ENCODE data around the gene AP1M2. TPM values are rescaled to one million over a fixed set of nuclear protein-coding genes. Genes with fewer than 3 reads are reported as not detected.
"Not testable (repeated sequence)": the region's sequence is repeated elsewhere in the genome, so short reads cannot be mapped to it uniquely, and the experiment has no call there.

AP1M2 gene
- polyA plus RNA-seq, 12 donors, result 0.31 to 6.6 (median 1.2) TPM; not detected in 5

DNA sequence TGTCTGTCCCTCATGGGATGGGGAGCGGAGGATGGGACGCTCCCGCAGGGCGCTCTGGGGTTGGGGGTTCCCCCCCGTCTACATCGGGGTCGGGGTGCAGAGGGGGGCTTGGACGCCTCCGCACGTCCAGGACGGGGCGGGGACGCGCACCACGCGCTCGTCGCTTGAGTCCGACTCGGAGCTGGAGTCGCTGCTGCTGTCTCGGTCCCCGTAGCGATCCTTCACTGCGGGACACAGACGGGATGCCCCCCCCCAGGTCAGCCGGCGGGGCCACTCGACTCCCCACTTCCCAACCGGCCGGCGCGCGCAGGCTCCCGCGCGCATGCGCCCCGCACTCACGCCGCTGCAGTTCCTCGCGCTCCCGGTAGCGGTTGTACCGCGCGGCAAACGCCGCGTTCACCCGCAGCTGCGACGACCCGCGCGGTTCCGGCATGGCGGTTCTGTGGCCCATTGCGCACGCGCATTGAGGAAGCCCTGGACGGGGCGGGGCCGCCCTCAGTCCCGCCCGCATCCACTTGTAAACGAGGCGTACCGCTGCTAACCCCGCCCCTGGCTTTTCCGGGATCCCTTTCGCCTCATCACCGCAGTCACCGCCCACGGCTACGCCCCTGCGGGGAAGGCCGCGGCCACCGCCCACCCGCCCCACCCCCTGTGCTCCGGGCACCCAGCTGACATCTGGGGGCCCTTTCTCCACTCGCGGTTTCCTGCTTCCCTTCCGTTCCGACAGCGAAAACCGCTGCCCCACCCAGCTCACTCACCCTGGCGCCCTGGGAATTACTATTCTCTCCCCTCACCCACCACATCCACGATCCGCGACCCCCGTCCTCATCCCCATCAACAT is 21.3 kb downstream of the AP1M2 start, which contains the start of gene KRI1:
Gene KRI1 (minus strand): TSS at position 444 of the 841 bp plus-strand sequence. CDS start 11 bp downstream, at position 433.
- DNase-seq, result peak; percentile 98

DNA sequence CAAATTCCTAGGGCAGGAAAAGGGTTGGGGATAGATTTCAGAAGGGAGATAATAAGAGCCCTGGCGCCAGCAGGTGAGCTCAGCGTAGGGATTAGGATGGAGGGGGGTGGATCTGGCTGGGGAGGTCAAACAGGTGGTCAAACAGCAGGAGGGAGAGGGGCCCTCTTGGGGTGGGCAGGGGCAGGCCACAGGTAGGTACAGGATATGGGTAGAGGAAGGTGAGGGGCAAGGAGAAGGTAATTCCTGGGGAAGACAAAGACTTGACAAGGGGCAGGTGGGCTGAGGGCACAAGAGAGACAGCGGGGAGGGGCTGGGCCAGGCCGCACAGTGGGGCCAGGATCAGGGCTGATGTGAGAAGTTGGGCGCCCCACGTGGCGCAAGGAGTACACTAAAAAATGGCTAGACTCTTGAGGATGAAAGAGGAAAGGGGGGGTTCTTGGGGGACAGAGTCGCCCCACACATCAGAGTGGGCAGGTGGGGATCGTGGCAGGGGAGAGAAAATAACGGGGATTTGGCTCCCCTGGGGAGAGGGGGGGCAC is 22.0 kb downstream of the AP1M2 start:
- DNase-seq, result no peak

DNA sequence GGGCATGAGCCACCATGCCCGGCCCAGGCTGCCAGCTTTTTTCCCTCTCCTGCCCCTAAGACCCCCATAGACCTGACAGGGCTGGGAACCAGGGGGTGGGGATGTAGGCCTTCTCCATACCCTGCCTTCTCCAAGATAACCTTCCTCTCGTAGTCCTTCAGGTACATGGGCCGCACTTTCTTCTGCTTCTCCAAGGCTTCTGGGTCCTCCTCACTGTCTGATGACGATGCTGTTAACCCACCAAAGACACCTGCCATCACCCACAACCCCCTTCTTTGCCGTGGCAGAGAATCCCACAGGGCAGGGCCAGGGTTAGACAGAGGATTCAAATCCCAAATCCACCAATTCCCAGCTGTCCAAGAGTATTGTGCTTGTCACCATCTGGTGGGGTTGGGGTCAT is 24.5 kb downstream of the AP1M2 start:
- no peak for DNase-seq

- DNase-seq, result no peak
Measured at GRCh38 chr19:10560154-10560553, 27.0 kb downstream of the AP1M2 start.

DNA sequence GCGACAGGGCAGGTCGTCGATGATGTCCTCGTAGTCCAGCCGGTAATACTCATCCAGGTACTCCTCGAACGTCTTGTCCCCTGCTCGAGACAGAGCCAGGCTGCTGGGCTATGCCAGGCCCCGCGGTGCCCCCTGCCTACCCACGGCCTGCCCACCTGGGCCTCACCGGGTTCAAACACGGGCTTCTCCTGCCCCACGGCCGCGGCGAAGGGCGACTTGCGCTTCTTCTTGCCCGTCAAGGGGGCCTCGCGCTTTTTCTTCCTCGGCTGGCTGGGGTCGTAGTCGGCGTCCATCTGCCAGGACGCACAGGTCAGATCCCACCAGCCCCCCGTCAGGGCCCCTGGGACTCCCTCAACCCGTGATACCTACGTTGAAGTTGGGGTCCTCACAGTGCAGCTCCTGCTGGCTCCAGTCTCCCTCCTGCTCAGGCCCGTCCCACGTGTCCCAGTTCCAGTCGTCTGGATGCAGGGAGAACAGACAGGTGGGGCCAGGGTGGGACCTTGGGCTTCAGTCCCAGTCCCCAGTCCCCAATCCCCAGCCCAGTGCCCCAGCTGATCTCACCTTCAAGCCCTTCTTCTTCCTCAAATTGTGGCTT is 29.4 kb downstream of the AP1M2 start:
- DNase-seq, result no peak

DNA sequence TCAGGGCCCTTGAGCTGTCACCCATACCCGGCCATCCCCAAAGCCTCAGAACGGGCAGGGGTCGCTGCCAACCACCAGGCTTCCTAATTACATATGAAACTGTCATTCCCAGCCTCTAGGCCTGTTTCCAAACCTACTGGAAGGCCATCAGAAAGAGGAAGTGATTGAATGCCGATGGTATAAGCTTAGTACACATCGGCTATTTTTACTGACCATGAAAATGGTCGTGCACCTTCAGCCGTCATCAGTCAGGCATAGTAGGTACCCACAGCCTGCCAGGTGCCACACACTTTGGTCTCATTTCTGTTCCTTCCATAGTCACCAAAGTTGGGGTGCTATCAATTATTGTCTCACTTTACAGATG is 31.5 kb downstream of the AP1M2 start:
- DNase-seq, result no peak

- no peak for DNase-seq
Measured at GRCh38 chr19:10554760-10555609, 32.1 kb downstream of the AP1M2 start.

DNA sequence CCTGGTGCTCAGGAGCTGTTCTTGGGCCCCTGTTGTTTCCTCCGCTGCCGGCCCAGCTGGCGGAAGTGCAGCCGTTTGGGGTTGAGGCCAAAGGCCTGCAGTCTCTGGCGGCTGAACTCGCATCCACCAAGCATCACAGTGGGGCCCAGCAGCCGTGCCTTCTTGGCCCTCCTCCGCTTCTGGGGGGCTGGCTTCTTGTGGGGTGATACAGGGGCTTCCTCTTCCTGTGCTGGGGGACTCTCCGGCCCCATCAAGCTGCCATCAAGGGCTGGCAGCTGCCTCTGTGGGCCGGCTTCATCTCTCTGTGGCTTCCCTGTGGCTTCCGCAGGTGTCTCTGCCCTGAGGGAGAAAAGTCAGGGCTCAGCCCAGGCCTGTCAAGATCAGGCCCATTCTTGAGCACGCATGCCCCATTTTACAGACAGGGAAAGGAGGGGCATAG is 33.1 kb downstream of the AP1M2 start:
- peak; percentile 38 for DNase-seq

DNA sequence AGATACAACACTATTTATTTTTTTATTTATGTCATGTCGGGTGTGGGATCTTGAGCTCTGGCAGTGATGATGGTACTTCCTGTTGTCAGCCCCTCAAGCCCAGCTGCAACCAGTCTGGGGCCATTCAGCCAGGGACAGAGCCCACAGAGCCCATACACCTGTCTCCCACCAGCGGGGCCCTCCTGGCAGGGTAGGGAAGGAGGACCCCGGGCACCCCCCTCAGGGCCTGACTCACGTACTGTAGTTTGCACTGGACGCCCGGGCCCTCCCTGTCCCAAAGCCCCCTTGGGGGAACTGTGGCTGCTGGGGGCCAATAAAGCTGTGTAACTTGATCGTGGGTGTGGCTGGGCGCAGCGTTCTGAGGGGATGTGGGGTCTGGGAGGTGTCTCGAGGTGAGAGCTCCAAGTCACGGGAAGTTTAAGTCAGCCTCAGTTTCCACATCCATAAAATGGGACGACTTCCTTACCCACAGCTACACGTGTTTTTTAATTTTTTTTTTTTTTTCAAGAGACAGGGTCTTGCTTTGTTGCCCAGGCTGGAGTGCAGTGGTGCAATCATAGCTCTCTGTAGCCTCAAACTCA is 33.9 kb downstream of the AP1M2 start:
- DNase-seq, result no peak

DNA sequence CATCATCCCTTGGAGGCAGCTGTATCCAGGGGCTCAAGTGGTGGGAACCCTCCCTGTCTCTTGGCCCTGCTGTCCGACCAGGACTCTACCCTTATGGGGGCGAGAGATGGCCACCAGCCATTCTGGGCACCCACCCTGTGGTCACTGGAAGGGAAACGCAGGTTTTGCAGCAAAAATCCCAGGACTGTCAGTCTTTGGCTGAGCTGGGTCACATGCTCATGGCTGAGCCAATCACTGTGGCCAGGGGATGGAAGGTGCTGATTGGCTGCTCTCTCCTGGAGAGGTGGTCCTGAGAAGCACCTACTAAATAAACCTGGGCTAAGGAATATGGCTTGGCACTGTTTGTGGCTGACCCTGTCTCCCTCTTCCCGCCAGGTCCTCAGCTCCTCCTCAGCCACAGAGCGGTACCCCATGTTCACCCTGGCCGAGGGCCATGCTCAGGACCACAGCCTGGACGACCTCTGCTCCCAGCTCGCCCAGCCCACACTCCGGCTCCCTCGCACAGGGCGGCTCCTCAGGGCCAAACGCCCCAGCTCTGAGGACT is 34.5 kb downstream of the AP1M2 start:
- DNase-seq, result no peak

DNA sequence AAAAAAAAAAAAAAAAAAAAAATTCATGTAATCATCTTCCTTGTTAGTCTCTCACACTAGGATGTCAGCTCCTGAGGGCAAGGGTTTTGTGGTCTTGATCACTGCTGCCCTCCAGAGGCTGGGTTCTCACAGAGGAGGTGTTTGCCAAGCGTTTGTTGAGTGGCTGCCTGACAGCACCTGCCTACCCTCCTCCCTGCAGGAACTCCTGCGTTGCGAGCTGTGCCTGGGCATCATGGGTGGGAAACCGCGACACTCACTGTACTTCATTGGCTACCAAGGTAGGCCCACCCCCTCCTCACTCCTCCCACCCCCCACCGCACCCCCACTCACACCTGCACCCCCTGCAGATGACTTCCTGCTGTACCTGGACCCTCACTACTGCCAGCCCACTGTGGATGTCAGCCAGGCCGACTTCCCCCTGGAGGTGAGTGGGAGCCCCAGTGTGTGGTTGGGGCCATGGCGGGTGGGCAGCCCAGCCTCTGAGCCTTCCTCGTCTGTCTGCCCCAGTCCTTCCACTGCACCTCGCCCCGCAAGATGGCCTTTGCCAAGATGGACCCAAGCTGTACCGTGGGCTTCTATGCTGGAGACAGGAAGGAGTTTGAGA is 35.3 kb downstream of the AP1M2 start:
- DNase-seq, result no peak

DNA sequence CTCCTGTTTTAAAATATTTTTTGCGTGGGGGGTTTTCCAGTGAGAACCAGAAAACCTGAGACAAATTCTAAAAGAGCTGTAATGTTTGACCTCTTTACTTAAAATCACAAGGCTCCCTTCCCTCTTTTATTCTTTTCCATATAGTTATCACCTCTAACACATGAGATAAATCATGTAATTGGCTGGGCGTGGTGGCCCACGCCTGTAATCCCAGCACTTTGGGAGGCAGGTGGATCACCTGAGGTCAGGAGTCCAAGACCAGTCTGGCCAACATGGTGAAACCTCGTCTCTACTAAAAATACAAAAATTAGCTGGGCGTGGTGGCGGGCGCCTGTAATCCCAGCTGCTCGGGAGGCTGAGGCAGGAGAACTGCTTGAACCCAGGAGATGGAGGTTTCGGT is 36.1 kb downstream of the AP1M2 start:
- not testable (repeated sequence) for DNase-seq

GRCh38 chr19:10550336-10550735 is 36.8 kb downstream of the AP1M2 start:
- no peak for DNase-seq

- no peak for DNase-seq
Measured at GRCh38 chr19:10549733-10550132, 37.4 kb downstream of the AP1M2 start.

DNA sequence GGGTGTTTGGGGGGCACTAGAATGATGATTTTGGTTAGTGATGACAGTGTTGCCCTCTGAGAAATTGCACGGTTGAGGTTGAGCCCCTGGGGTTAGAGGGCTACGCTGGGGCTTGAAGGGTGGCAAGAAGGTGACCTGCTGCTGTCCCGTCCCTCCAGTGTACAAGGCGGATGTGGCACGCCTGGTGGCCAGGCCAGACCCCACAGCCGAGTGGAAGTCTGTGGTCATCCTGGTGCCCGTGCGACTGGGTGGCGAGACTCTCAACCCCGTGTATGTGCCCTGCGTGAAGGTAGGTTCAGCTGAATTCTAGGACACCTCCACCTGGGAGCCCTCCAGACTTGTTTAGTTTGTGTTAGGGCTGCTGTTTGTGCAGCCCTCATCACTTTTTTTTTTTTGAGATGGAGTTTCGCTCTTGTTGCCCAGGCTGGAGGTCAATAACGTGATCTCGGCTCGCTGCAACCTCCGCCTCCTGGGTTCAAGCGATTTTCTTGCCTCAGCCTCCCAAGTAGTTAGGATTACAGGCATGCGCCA is 38.3 kb downstream of the AP1M2 start:
- no peak for DNase-seq

DNA sequence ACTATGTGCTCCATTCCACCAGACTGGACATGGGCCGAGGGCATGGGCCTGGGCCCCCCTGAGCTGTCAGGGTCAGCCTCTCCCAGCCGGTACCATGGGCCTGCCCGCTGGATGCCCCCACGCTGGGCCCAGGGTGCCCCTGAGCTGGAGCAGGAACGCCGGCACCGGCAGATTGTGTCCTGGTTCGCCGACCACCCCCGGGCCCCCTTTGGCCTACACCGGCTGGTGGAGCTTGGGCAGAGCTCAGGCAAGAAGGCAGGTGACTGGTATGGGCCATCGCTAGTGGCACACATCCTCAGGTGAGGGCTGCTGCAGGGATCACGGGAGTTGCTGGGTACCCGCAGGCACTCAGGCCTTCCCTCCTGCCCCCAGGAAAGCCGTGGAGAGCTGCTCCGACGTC is 40.3 kb downstream of the AP1M2 start:
- DNase-seq, result no peak

DNA sequence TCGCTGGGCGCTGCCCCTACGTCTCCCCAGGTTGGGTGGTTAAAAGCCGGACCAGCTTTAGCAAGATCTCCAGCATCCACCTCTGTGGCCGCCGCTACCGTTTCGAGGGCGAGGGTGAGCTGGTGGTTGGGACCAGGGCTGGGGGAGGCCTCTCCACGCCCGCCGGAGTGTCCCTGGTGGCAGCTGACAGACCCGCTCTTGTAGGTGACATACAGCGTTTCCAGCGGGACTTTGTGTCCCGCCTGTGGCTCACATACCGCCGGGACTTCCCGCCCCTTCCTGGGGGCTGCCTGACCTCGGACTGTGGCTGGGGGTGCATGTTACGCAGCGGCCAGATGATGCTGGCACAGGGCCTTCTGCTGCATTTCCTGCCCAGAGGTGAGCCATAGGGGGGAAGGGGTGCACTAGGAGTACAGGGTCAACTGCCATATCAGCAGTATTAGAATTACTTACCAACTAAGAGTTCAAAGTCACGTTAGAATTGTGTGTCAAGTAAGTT is 42.3 kb downstream of the AP1M2 start:
- no peak for DNase-seq

- no peak for DNase-seq
Measured at GRCh38 chr19:10544242-10544752, 42.8 kb downstream of the AP1M2 start.

DNA sequence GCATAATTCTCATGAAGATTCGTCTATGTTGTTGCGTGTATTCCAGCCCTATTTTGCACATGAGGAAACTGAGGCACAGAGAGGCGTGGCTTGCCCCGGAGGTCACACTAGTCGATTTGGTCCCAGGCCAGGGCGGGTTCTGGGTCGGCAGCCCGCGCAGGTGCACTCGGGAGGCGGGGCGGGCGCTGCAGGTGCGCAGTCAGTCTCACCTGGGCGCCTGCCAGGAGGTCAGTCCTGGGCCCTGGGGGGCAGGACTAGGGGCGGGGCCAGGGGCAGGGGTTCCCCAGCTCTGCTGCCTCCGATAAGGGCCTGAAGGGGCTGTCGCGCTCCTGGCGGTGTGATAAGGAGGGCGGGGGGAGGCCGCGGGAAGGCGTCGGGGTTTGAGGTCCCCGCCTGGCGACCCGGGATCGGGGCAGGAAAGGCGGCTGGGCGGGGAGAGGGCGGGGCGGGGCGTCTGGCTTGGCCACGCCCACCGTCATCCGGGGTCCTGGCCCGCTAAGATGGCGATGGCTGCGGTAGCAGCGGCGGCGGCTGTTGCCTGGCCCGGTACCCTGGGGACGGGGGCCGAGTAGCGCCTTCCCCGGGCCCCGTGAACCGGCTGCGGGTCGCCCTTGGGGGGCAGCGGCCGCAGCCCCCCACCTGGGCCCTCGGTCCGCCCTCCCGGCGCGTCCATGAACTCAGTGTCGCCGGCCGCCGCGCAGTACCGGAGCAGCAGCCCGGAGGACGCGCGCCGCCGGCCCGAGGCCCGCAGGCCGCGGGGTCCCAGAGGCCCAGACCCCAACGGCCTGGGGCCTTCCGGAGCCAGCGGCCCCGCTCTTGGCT is 43.5 kb downstream of the AP1M2 start, which contains the start of gene ATG4D:
Gene ATG4D (plus strand): TSS at position 485 of the 822 bp plus-strand sequence. CDS start 187 bp downstream, at position 672.
- DNase-seq, result peak; percentile 63
